DMS 273 (cell line): Measurements from ENCODE around the gene NOX5.

Experiments
- DNase-seq: peaks from one replicate; lab custom pipeline; 2025; ENCODE audit not compliant: unreplicated experiment; lab: John Stamatoyannopoulos, UW

Gene NOX5

GRCh38 chr15:69096196-69096595 lies 81.7 kb downstream of the NOX5 start:
- DNase-seq = peak; percentile 95

- DNase-seq = no peak
These were observed 82.1 kb downstream of the NOX5 start for GRCh38 chr15:69096626-69097025.

DNA sequence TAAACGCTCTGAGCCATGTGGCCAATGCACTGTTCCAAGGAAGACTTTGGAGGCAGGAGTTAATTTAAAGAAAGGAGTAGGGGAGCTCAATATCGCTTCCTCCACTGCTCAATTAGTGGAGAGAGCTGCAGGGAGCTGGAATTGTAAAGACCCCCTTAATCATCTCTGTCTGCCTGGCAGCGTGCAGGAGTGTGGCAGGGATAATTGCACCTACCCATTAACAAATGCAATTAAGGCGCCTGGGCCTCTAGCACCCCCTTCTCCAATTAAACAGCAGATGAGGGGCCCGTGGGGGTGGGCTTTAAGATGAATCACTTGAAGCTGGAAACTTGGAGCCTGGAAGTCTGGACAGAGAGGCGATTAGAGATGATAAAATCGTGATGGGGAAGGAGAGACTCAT lies 84.3 kb downstream of the NOX5 start:
- no peak for DNase-seq

- DNase-seq = peak; percentile 45
These were observed 85.4 kb downstream of the NOX5 start for GRCh38 chr15:69099941-69100340.

GRCh38 chr15:69100821-69101220 lies 86.3 kb downstream of the NOX5 start:
- DNase-seq = no peak

- DNase-seq = peak; percentile 19
These were observed 89.7 kb downstream of the NOX5 start for GRCh38 chr15:69104050-69104750.

- DNase-seq = no peak
These were observed 91.0 kb downstream of the NOX5 start for GRCh38 chr15:69105451-69105985.

- DNase-seq = no peak
These were observed 92.6 kb downstream of the NOX5 start for GRCh38 chr15:69107025-69107620.
